SK-N-SH (cell line): Measurements from ENCODE around the gene SPG7. TPM values are rescaled to one million over a fixed set of nuclear protein-coding genes. Genes with fewer than 3 reads are reported as not detected.

Source experiments
- CTCF ChIA-PET: fragments of 300-600, 350-600 bp; formaldehyde crosslinking; extraction: SDS; loops from one replicate; lab custom pipeline; 2021; lab: Yijun Ruan, JAX
- POLR2A ChIA-PET: fragments of 350-600 bp; sonication (Branson Sonifier 250); formaldehyde crosslinking; extraction: SDS; loops from one replicate; lab custom pipeline; 2020; ENCODE audit warnings: antibody characterized with exemption, inconsistent platforms; lab: Yijun Ruan, JAX
- DNase-seq: peaks from one replicate; pipeline ENCODE4 v3.0.0; 2012
- H2AFZ ChIP-seq: fragments of 200-600 bp; sonication (generic); 2 replicates; pipeline ENCODE4 v1.8.1; 2016; ENCODE audit warnings: antibody characterized with exemption, mild to moderate bottlenecking, low read depth
- H3F3A ChIP-seq: fragments of 200-600 bp; sonication (generic); replicated peaks from 2 replicates; pipeline ENCODE3; 2016; ENCODE audit warnings: antibody characterized with exemption, mild to moderate bottlenecking; ENCODE audit not compliant: insufficient read depth
- H3K27ac ChIP-seq, 2 experiments: fragments of 200-500 bp in 1 of 2; fragments of 200-600 bp in 1 of 2; sonication (Bioruptor generic) in 1 of 2; sonication (generic), shearing (Covaris generic) in 1 of 2; 2 replicates each; pipeline versions ENCODE4 v1.5.1 to v1.6.1; 2014 to 2016; ENCODE audit warnings: low read depth in 2 of 2, inconsistent platforms in 1 of 2, low read length in 1 of 2, mild to moderate bottlenecking in 1 of 2, mixed read lengths in 1 of 2
- H3K27me3 ChIP-seq: fragments of 200-600 bp; sonication (generic), shearing (Covaris generic); 2 replicates; pipeline ENCODE4 v1.6.1; 2016; ENCODE audit warnings: mixed run types; ENCODE audit not compliant: insufficient read depth
- H3K36me3 ChIP-seq, 2 experiments: fragments of 200-500 bp in 1 of 2; fragments of 200-600 bp in 1 of 2; sonication (Bioruptor generic) in 1 of 2; sonication (generic) in 1 of 2; replicated peaks in 1 of 2; 2 replicates each; pipeline versions ENCODE3 to v1.5.1; 2014 to 2016; ENCODE audit warnings: low read length in 1 of 2, mild to moderate bottlenecking in 1 of 2; ENCODE audit not compliant: insufficient read depth in 2 of 2, control insufficient read depth in 1 of 2
- H3K4me1 ChIP-seq, 2 experiments: fragments of 200-500 bp in 1 of 2; fragments of 200-600 bp in 1 of 2; sonication (Bioruptor generic) in 1 of 2; sonication (generic), shearing (Covaris generic) in 1 of 2; 2 replicates each; pipeline versions ENCODE4 v1.5.1 to v1.6.1; 2014 to 2016; ENCODE audit warnings: low read depth in 1 of 2, low read length in 1 of 2, mixed run types in 1 of 2; ENCODE audit not compliant: insufficient read depth in 2 of 2, control insufficient read depth in 1 of 2
- H3K4me2 ChIP-seq: fragments of 200-600 bp; sonication (generic), shearing (Covaris generic); 2 replicates; pipeline ENCODE4 v1.6.1; 2017; ENCODE audit warnings: mixed run types
- H3K4me3 ChIP-seq, 2 experiments: fragments of 200-500 bp in 1 of 2; fragments of 200-600 bp in 1 of 2; sonication (Bioruptor generic) in 1 of 2; sonication (generic), shearing (Covaris generic) in 1 of 2; 2 replicates each; pipeline versions ENCODE4 v1.5.1 to v1.8.1; 2014 to 2016; ENCODE audit warnings: low read depth in 2 of 2, inconsistent platforms in 1 of 2, low read length in 1 of 2, mild to moderate bottlenecking in 1 of 2, mixed read lengths in 1 of 2, moderate library complexity in 1 of 2
- H3K79me2 ChIP-seq: fragments of 200-600 bp; sonication (generic); 2 replicates; pipeline ENCODE4 v1.8.1; 2017; ENCODE audit warnings: mild to moderate bottlenecking; ENCODE audit not compliant: insufficient read depth
- H3K9ac ChIP-seq: fragments of 200-600 bp; sonication (generic); 2 replicates; pipeline ENCODE4 v1.6.1; 2017; ENCODE audit warnings: mixed run types
- H3K9me2 ChIP-seq: fragments of 200-600 bp; sonication (generic); 2 replicates; pipeline ENCODE4 v1.6.1; 2017; ENCODE audit warnings: mixed run types
- H3K9me3 ChIP-seq: fragments of 200-600 bp; sonication (generic); 2 replicates; pipeline ENCODE4 v1.6.1; 2017; ENCODE audit warnings: mixed run types, mild to moderate bottlenecking, moderate library complexity
- H4K20me1 ChIP-seq: fragments of 200-600 bp; sonication (generic); 2 replicates; pipeline ENCODE4 v1.6.1; 2017; ENCODE audit warnings: mild to moderate bottlenecking, mixed run types; ENCODE audit not compliant: insufficient read depth
- CHD2 ChIP-seq: fragments of 150-350 bp; IDR thresholded peaks from 2 replicates; pipeline ENCODE4 v1.6.1; 2018; ENCODE audit warnings: low read length; ENCODE audit not compliant: partially characterized antibody
- ELF1 ChIP-seq: IDR thresholded peaks from 2 replicates; pipeline ENCODE4 v1.4.0; 2012
- FOXJ3 ChIP-seq: sonication (generic); formaldehyde crosslinking; IDR thresholded peaks from 2 replicates; pipeline ENCODE4 v1.5.1; 2020; ENCODE audit warnings: mild to moderate bottlenecking, missing genetic modification reagents
- GABPA ChIP-seq: IDR thresholded peaks from 2 replicates; pipeline ENCODE4 v1.4.0; 2012; ENCODE audit warnings: low read depth, mild to moderate bottlenecking
- MEF2A ChIP-seq: IDR thresholded peaks from 2 replicates; pipeline ENCODE4 v1.4.0; 2012; ENCODE audit warnings: low read depth, borderline replicate concordance
- NFIC ChIP-seq: IDR thresholded peaks from 2 replicates; pipeline ENCODE4 v1.4.0; 2012; ENCODE audit warnings: borderline replicate concordance
- NRF1 ChIP-seq: IDR thresholded peaks from 2 replicates; pipeline ENCODE4 v1.6.1; 2012; ENCODE audit warnings: low read depth, mild to moderate bottlenecking, low read length
- POLR2AphosphoS5 ChIP-seq: IDR thresholded peaks from 2 replicates; pipeline ENCODE4 v1.6.1; 2012; ENCODE audit warnings: low read depth, low read length
- RFX5 ChIP-seq: IDR thresholded peaks from 2 replicates; pipeline ENCODE4 v1.6.1; 2012; ENCODE audit warnings: mild to moderate bottlenecking, improper control_type of control experiment, low read length
- SIN3A ChIP-seq: IDR thresholded peaks from 2 replicates; pipeline ENCODE4 v1.6.1; 2012; ENCODE audit warnings: low read depth, mild to moderate bottlenecking, low read length, moderate library complexity, borderline replicate concordance
- SMC3 ChIP-seq: IDR thresholded peaks from 2 replicates; pipeline ENCODE4 v1.6.1; 2012; ENCODE audit warnings: low read depth, low read length, improper control_type of control experiment
- TEAD4 ChIP-seq: IDR thresholded peaks from 2 replicates; pipeline ENCODE4 v1.4.0; 2012; ENCODE audit warnings: mild to moderate bottlenecking, borderline replicate concordance; ENCODE audit not compliant: insufficient read depth
- USF2 ChIP-seq: fragments of 150-350 bp; IDR thresholded peaks from 2 replicates; pipeline ENCODE4 v1.6.1; 2017; ENCODE audit warnings: antibody characterized with exemption, low read length, low read depth, borderline replicate concordance
- YY1 ChIP-seq: IDR thresholded peaks from 2 replicates; pipeline ENCODE4 v1.4.0; 2012; ENCODE audit warnings: low read depth, mild to moderate bottlenecking
- WGBS: methylation state at CpG from one replicate; pipeline ENCODE4 v1.1.6; 2017; ENCODE audit warnings: low lambda C conversion rate; 5-methylcytosine and 5-hydroxymethylcytosine counted together
- polyA plus RNA-seq, 3 experiments: library from polyadenylated mRNA; depleted of rRNA; stranded (reverse); fragments of >200 nt; gene quantifications; 2 replicates each; pipeline ENCODE4 v1.2.3, GENCODE V29; 2012
- TF ChIP-seq, protein P1 (sequence below): fragments of 200-600 bp; sonication (generic); IDR thresholded peaks from 2 replicates; pipeline ENCODE4 v1.6.1; 2017; ENCODE audit warnings: antibody characterized with exemption, mild to moderate bottlenecking, moderate library complexity
- TF ChIP-seq, protein P2 (sequence below): IDR thresholded peaks from 2 replicates; pipeline ENCODE4 v1.6.1; 2012; ENCODE audit warnings: mild to moderate bottlenecking, low read depth, low read length, moderate library complexity

SPG7 gene
- polyA plus RNA-seq, 1 of the 3 experiments (the other 2 are of a cell fraction): 100 TPM

GRCh38 chr16:89548344-89549006, 40.3 kb downstream of the SPG7 start:
- no peak overlapping the region for H2AFZ ChIP-seq
- ChIA-PET POLR2A (no interaction called here), CTCF (interaction anchor here (0.8 to 1.8 kb wide), 2 partner anchors 9 kb away, joined by 3 to 5 read pairs; no protein-coding TSS in a partner anchor)
- peaks cover 31 to 57% of the 10 kb centered on the region in 2 experiments for H3K36me3 ChIP-seq
- no peak overlapping the region for H3K27ac ChIP-seq
- peaks cover 3% of the 10 kb centered on the region for H3F3A ChIP-seq
- no peak overlapping the region for H3K4me3 ChIP-seq
- TF ChIP-seq SMC3: no peak
- TF ChIP-seq TEAD4: no peak
- TF ChIP-seq MEF2A: no peak
- TF ChIP-seq, protein P1, sequence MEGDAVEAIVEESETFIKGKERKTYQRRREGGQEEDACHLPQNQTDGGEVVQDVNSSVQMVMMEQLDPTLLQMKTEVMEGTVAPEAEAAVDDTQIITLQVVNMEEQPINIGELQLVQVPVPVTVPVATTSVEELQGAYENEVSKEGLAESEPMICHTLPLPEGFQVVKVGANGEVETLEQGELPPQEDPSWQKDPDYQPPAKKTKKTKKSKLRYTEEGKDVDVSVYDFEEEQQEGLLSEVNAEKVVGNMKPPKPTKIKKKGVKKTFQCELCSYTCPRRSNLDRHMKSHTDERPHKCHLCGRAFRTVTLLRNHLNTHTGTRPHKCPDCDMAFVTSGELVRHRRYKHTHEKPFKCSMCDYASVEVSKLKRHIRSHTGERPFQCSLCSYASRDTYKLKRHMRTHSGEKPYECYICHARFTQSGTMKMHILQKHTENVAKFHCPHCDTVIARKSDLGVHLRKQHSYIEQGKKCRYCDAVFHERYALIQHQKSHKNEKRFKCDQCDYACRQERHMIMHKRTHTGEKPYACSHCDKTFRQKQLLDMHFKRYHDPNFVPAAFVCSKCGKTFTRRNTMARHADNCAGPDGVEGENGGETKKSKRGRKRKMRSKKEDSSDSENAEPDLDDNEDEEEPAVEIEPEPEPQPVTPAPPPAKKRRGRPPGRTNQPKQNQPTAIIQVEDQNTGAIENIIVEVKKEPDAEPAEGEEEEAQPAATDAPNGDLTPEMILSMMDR: no peak
- TF ChIP-seq GABPA: no peak
- no peak for TF ChIP-seq NRF1
- TF ChIP-seq SIN3A: no peak
- TF ChIP-seq ELF1: no peak
- TF ChIP-seq, protein P2, sequence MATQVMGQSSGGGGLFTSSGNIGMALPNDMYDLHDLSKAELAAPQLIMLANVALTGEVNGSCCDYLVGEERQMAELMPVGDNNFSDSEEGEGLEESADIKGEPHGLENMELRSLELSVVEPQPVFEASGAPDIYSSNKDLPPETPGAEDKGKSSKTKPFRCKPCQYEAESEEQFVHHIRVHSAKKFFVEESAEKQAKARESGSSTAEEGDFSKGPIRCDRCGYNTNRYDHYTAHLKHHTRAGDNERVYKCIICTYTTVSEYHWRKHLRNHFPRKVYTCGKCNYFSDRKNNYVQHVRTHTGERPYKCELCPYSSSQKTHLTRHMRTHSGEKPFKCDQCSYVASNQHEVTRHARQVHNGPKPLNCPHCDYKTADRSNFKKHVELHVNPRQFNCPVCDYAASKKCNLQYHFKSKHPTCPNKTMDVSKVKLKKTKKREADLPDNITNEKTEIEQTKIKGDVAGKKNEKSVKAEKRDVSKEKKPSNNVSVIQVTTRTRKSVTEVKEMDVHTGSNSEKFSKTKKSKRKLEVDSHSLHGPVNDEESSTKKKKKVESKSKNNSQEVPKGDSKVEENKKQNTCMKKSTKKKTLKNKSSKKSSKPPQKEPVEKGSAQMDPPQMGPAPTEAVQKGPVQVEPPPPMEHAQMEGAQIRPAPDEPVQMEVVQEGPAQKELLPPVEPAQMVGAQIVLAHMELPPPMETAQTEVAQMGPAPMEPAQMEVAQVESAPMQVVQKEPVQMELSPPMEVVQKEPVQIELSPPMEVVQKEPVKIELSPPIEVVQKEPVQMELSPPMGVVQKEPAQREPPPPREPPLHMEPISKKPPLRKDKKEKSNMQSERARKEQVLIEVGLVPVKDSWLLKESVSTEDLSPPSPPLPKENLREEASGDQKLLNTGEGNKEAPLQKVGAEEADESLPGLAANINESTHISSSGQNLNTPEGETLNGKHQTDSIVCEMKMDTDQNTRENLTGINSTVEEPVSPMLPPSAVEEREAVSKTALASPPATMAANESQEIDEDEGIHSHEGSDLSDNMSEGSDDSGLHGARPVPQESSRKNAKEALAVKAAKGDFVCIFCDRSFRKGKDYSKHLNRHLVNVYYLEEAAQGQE: no peak
- H3K9ac ChIP-seq: no peak overlapping the region
- H3K27me3 ChIP-seq: no peaks in the 10 kb centered on the region
- H3K4me2 ChIP-seq: no peak overlapping the region
- no peaks in the 10 kb centered on the region for H3K9me2 ChIP-seq
- H3K79me2 ChIP-seq: no peaks in the 10 kb centered on the region
- H3K4me1 ChIP-seq: no peaks in the 10 kb centered on the region
- 97% methylated on average over 21 of the region's 28 CpGs for WGBS
- no peaks in the 10 kb centered on the region for H4K20me1 ChIP-seq
- no peak for DNase-seq
- no peaks in the 10 kb centered on the region for H3K9me3 ChIP-seq

- 96% methylated on average over 10 of the region's 10 CpGs for WGBS
- ChIA-PET CTCF (interaction anchor here (0.8 to 1.8 kb wide), 3 partner anchors 9 to 14 kb away, joined by 3 to 5 read pairs (median 3); no protein-coding TSS in a partner anchor), POLR2A (interaction anchor here (1.2 kb wide), 1 partner anchor 18 kb away, joined by 3 read pairs; no protein-coding TSS in a partner anchor)
- Histone ChIP-seq H3K4me2 (no peak overlapping the region), H3K9me2 (no peaks in the 10 kb centered on the region), H3K79me2 (no peaks in the 10 kb centered on the region), H3K36me3 (peaks cover 32 to 61% of the 10 kb centered on the region in 2 experiments), H3F3A (peaks cover 2% of the 10 kb centered on the region), H3K4me3 (no peak overlapping the region), H3K9me3 (no peaks in the 10 kb centered on the region), H3K4me1 (no peaks in the 10 kb centered on the region), H3K9ac (no peak overlapping the region), H3K27me3 (no peaks in the 10 kb centered on the region), H2AFZ (no peak overlapping the region), H4K20me1 (no peaks in the 10 kb centered on the region), H3K27ac (no peak overlapping the region)
- no peak for DNase-seq
- TF ChIP-seq POLR2AphosphoS5 (no peak), RFX5 (no peak), YY1 (no peak), FOXJ3 (CRISPR knock-in tag) (no peak), NFIC (no peak), CHD2 (no peak), USF2 (no peak), ELF1 (no peak)
- TF ChIP-seq, protein P2: no peak
Measured at GRCh38 chr16:89549007-89549700, 41.0 kb downstream of the SPG7 start.
